Astrocyte of the spinal cord (primary cell): Measurements from ENCODE around the gene MUC13.

ENCODE experiments used
- DNase-seq: peaks from one replicate; pipeline ENCODE4 v3.0.0; 2011; ENCODE audit warnings: low read depth, low spot score
- H3K4me3 ChIP-seq: 2 replicates; pipeline ENCODE4 v1.5.1; 2011; ENCODE audit warnings: low read depth, mild to moderate bottlenecking, low read length, moderate library complexity
- CTCF ChIP-seq: IDR thresholded peaks from 2 replicates; pipeline ENCODE4 v1.5.1; 2012; ENCODE audit warnings: low read depth, mild to moderate bottlenecking, low read length, inconsistent platforms
- in situ Hi-C: cut with HindIII; loops from 2 replicates; pipeline ENCODE4 v1.10.0; 2017; ENCODE audit warnings: low sequenced_read_pairs

MUC13 gene

GRCh38 chr3:124886168-124887056 is 48.1 kb downstream of the MUC13 start:
- DNase-seq, result peak; percentile 47
- peak overlapping the region; percentile 63 for H3K4me3 ChIP-seq
- in situ Hi-C loops, result no loop called here
- no peak for TF ChIP-seq CTCF

GRCh38 chr3:124885466-124886167 is 48.9 kb downstream of the MUC13 start:
- TF ChIP-seq CTCF, result no peak
- H3K4me3 ChIP-seq, result peak overlapping the region; percentile 63
- DNase-seq, result peak; percentile 43
- in situ Hi-C loops, result no loop called here

GRCh38 chr3:124884474-124885101 is 50.0 kb downstream of the MUC13 start:
- no peak overlapping the region for H3K4me3 ChIP-seq
- no peak for DNase-seq
- in situ Hi-C loops, result no loop called here
- no peak for TF ChIP-seq CTCF

GRCh38 chr3:124883766-124884473 is 50.6 kb downstream of the MUC13 start:
- no peak for TF ChIP-seq CTCF
- in situ Hi-C loops, result no loop called here
- no peak overlapping the region for H3K4me3 ChIP-seq
- DNase-seq, result peak; percentile 27

GRCh38 chr3:124882816-124883747 is 51.5 kb downstream of the MUC13 start:
- no peak for TF ChIP-seq CTCF
- in situ Hi-C loops, result no loop called here
- DNase-seq, result peak; percentile 53
- no peak overlapping the region for H3K4me3 ChIP-seq
